ES-I3 (cell line): Measurements from ENCODE around the gene TAMALIN.

Experiments used
- H3K36me3 ChIP-seq: 2 replicates; pipeline ENCODE4 v1.6.1; 2013; ENCODE audit warnings: mild to moderate bottlenecking, low read length, control low read depth, moderate library complexity; ENCODE audit not compliant: insufficient read depth
- H3K4me1 ChIP-seq: 2 replicates; pipeline ENCODE4 v1.6.1; 2013; ENCODE audit warnings: mild to moderate bottlenecking, control low read depth, low read length; ENCODE audit not compliant: insufficient read depth
- H3K9ac ChIP-seq: 2 replicates; pipeline ENCODE4 v1.6.1; 2013; ENCODE audit warnings: low read depth, mild to moderate bottlenecking, low read length, moderate library complexity
- H3K9me3 ChIP-seq: 2 replicates; pipeline ENCODE4 v1.6.1; 2013; ENCODE audit warnings: mild to moderate bottlenecking, low read length, moderate library complexity; ENCODE audit not compliant: control insufficient read depth, insufficient read depth

The TAMALIN gene

DNA sequence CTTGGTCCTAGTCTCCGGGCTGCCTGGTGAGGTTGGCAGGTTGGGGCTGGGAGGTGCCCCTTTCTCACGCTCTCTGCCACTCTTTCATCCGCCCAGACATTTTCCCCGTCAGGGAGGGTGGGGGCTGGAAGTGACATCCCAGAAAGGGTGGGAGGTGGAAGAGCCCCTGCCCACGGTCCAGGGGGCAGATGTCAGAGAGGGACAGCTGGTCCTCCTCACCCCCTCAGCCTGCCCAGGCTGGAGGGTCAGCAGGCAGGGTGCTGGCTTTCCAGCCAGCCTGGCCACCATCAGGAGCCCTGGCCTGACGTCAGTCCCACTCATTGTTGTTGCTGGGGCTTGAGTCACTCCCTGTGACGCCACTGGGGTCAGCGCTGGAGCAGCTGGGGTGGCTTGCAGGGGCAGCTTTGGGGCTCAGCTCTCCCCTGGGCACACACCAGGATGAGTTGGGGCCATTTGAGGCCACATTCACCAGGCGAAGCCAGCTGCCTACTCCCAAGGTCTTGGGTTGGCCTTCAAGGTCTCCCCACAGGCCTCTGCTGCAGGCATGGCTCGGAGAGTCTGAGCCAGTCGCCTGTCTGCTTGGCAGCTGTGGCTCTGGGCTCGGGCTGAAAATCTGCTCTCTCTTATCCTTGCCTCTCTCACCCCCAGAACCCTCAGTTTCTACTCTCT is 57.4 kb downstream of the TAMALIN start:
- H3K9ac ChIP-seq = no peak overlapping the region
- no peaks in the 10 kb centered on the region for H3K36me3 ChIP-seq
- no peaks in the 10 kb centered on the region for H3K9me3 ChIP-seq
- no peaks in the 10 kb centered on the region; the same call in 1 of the 2 replicates for H3K4me1 ChIP-seq
